NCI-H2171 treated with DMSO at 0.1 percent for 48 hours (cell line): ENCODE data around the gene ATXN2.
A peak's percentile ranks its signal among the peaks of the same experiment; 100 is the strongest.
"Not testable (repeated sequence)": the region's sequence is repeated elsewhere in the genome, so short reads cannot be mapped to it uniquely, and the experiment has no call there.

Source experiments
- DNase-seq: peaks from one replicate; lab custom pipeline; 2025; lab: John Stamatoyannopoulos, UW

ATXN2 gene

DNA sequence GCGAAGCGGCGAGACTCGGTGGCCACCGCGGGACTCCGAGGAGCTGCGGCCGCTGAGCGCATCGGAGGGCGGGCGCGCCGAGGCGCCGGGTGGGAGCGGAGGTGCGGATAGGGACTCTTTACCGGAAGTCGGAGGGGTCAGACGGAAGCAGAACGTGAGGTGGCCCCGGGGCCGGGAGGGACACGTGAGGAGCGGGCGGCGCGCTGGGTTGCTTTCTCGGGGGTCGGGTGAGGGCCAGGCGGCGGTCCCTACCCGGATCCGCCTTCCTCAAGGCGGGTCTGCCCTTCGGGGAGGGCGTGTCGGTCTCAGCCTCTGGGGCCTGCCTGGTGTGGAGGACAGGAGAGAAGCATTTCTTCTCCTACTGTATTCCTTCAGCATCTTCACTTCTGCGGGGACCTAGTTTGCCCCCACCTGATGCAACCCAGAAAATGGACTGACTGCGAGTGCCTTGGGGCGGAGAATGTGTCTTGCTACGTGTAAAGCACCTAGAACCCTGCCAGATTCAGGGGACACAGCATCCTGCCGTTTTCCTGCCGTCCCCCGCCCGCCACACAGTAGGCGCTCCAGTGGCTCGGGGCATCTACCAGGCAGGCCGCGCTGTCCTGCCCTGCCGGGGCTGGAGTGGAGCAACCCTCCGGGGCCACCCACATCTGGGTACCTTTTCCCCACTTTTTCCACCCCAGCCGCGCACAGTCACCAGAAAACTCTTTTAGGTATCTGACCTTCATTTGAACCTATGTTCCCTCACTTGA lies 514 bp upstream of the ATXN2 start:
- DNase-seq, result peak; percentile 94

GRCh38 chr12:111597831-111598636 lies 1.1 kb downstream of the ATXN2 start:
- DNase-seq, result no peak

DNA sequence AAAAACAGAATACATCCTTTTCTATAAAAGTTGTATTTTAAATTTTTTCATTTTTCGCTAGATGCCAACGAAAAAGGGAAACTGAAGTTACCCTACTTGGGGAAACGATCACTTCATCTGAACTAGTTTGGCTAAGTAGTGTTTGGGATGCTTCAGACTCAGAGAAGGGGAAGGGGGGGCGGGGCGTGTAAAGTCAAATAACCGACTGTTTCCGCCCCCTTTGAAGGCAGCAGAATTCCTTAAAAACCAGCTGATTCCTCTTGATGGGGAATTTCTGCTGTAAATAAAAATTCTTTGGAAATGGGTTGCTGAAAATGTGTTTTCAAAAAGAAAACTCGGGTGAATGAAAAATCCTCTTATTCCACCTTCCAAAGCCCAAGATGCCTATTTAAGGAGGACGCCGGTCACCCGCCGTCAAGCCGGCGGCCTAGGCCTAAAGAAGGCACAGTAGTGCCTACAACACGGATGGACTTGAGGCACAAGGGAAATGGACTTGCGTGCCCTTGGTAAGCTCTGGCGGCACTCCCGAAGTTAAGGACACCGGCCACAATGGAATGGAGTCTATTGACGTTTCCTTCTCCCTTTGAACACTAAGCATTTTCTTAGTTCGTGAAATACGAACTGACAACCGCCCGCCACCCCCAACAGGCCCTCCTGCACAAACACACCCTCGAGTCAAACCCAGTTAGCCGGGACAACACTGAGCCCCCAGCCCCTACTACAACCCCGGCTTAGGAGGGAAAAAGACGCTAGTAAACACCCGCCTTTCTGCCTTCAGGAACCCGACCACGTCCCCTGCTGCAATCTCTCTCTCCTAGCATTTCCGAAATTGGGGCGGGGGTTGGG lies 1.9 kb downstream of the ATXN2 start:
- DNase-seq, result peak; percentile 53

- not testable (repeated sequence) for DNase-seq
Observed at GRCh38 chr12:111595341-111595835, 3.7 kb downstream of the ATXN2 start.

DNA sequence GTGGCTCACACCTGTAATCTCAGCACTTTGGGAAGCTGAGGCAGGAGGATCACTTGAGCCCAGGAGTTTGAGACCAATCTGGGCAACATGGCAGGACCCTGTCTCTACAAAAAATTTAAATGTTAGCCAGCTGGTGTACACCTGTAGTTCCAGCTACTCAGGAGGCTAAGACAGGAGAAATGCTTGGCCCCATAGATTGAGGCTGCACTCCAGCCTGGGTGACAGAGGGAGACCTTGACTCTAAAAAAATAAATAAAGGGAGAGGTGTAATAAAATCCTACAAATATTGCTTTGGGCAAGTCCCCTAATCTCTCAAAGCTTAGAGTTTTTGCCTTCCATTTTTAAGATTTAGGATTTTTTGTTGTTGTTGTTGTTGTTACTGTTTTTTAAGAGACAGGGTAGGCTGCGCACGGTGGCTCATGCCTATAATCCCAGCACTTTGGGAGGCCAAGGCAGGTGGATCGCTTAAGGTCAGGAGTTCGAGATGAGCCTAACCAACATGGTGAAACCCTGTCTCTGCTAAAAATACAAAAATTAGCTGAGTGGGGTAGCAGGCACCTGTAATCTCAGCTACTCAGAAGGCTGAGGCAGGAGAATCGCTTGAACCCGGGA lies 7.6 kb downstream of the ATXN2 start:
- not testable (repeated sequence) for DNase-seq

- DNase-seq, result peak; percentile 66
Observed at GRCh38 chr12:111590552-111590951, 8.6 kb downstream of the ATXN2 start.

DNA sequence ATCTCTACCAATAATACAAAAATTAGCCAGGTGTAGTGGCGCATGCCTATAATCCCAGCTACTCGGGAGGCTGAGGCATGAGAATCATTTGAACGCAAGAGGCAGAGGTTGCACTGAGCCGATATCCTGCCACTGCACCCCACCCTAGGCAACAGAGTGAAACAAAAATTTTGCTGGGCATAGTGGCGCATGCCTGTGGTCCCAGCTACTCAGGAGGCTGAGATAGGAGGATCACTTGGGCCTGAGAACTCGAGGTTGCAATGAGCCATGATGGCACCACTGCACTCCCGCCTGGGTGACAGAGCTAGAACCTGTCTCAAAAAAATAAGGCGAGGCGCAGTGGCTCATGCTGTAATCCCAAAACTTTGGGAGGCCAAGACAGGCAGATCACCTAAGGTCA lies 9.5 kb downstream of the ATXN2 start:
- no peak for DNase-seq

DNA sequence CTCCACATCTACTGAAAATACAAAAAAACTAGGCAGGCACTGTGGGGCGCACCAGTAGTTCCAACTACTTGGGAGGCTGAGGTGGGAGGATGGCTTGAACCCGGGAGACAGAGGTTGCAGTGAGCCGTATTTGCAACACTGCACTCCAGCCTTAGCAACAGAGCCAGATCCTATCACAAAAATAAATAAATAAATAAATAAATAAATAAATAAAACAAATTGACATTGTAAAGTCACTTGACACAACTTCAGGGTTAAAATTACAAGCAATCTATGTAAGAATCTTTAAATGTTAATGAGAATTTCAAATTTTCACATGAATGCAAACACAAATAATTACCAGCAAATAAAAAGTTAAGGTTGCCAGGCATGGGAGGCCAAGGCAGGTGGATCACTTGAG lies 11.1 kb downstream of the ATXN2 start:
- no peak for DNase-seq

DNA sequence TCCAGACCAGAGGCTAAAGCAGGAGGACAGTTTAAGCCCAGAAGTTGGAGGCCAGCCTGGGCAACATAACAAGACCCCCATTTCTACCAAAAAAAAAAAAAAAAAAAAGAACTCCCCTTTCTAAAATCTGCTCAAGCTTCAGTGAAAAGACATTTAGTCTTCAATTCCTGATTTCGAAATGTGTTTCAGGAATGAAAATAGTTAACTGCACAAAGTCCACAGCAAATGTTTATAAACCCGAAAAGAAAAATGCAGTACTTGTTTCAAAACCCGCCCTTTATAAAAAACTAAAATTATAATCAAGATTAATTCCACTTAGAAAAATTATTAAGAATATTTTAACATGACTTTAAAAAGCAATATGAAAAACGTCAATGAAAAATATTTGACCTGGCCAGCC lies 12.1 kb downstream of the ATXN2 start:
- DNase-seq, result no peak

DNA sequence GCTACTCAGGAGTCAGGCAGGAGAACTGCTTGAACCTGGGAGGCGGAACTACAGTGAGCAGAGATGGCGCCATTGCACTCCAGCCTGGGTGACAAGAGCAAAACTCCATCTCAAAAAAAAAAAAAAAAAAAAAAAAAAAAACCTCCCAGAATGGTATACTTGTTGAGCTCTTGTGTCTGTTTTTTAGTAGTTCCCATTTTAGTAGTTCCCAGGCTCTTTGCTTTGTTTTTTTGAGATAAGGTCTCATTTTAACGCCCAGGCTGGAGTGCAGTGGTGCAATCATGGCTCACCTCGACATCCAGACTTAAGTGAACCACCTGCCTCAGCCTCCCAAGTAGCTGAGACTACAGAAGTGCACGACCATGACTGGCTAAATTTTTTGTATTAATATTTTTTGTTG lies 13.4 kb downstream of the ATXN2 start:
- DNase-seq, result no peak

DNA sequence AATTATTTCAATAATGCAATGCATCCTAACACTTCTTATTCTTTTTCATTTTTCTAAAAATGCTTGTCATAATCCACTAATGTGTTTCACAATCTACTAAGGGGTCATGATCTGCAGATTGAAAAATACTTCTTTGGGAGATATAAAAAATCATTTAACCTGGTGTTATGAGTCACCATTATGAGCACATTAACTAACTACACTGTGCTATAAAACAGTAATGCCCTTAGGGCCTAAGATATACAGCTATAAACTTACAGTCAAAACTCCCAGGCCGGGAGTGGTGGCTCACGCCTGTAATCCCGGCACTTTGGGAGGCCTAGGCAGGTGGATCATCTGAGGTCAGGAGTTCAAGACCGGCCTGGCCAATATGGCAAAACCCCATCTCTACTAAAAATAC lies 14.2 kb downstream of the ATXN2 start:
- no peak for DNase-seq

GRCh38 chr12:111583506-111583905 lies 15.6 kb downstream of the ATXN2 start:
- DNase-seq, result not testable (repeated sequence)

DNA sequence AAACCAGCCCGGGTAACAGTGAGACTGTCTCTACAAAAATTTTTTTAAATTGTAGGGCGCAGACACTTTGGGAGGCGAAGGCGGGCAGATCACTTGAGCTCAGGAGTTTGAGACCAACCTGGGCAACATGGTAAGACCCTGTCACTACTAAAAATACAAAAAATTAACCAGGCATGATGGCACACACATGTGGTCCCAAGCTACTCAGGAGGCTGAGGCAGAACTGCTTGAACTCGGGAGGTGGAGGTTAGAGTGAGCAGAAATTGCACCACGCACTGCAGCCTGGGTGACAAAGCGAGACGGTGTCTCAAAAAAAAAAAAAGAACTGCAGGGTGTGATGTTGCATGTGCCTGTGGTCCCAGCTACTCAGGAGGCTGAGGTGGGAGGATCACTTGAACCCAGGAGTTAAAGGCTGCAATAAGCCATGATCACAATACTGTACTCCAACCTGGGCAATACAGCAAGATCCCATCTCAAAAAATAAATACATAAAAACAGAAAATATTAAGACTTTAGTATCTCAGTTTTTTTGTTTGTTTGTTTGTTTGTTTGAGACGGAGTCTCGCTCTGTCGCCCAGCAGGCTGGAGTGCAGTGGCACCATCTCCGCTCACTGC lies 16.9 kb downstream of the ATXN2 start:
- DNase-seq, result no peak

DNA sequence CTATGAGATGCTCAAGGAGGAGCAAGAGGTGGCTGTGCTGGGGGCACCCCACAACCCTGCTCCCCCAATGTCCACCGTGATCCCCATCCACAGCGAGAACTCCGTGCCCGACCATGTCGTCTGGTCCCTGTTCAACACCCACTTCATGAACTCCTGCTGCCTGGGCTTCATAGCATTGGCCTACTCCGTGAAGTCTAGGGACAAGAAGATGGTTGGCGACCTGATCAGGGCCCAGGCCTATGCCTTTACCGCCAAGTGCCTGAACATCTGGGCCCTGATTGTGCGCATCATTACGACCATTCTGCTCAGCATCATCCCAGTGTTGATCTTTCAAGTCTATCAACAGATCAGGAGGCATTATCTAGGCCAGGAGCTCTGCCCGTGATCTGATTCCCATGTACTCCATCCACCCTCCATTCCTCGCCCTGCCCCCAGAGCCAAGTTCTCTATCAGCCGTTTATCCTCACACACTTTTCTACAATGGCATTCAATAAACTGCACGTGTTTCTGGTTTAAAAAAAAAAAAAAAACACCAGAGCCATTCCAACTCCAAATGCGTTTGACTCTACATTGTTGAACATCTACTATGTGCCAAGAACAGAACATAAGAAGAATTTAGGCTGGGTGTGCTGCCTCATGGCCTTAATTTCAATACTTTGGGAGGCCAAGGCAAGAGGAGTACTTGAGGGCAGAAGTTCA lies 17.5 kb downstream of the ATXN2 start:
- DNase-seq, result no peak

- no peak for DNase-seq
Observed at GRCh38 chr12:111580737-111581136, 18.4 kb downstream of the ATXN2 start.

DNA sequence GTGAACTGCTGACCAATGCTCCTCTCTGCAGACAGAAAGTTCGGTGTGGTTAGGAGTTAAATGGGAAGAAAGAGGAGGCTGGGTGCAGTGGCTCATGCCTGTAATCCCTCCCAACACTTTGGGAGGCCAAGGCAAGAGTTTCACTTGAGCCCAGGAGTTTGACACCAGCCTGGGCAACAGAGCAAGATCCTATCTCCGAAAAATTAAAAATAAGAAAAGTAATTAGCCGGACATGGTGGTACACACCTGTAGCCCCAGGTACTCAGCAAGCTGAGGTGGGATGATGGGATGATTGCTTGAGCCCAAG lies 19.0 kb downstream of the ATXN2 start:
- DNase-seq, result no peak

GRCh38 chr12:111578971-111579340 lies 20.2 kb downstream of the ATXN2 start:
- DNase-seq, result no peak

DNA sequence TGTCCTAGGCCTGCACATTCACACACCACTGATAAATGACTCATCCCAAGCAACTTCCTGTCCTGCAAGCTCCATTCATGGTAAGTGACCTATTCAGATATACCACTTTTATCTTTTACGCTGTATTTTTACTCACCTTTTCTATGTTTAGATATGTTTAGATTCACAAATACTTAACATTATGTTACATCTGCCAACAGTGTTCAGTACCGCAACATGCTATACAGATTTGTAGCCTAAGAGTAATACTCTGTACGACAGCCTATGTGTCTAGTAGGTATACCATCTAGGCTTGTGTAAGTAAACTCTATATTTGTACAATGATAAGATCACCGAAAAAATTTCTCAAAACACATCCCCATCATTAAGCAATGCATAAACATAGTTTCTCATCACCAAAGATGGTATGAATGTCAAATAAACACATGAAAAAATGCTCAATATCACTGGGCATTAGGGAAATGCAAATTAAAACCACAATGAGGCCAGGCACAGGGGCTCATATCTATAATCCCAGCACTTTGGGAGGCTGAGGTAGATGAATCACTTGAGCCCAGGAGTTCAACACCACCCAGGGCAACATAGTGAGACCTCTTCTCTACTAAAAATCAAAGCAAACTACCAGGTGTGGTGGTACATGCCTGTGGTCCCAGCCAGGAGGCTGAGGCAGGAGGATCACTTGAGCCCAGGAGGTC lies 20.7 kb downstream of the ATXN2 start:
- no peak for DNase-seq

DNA sequence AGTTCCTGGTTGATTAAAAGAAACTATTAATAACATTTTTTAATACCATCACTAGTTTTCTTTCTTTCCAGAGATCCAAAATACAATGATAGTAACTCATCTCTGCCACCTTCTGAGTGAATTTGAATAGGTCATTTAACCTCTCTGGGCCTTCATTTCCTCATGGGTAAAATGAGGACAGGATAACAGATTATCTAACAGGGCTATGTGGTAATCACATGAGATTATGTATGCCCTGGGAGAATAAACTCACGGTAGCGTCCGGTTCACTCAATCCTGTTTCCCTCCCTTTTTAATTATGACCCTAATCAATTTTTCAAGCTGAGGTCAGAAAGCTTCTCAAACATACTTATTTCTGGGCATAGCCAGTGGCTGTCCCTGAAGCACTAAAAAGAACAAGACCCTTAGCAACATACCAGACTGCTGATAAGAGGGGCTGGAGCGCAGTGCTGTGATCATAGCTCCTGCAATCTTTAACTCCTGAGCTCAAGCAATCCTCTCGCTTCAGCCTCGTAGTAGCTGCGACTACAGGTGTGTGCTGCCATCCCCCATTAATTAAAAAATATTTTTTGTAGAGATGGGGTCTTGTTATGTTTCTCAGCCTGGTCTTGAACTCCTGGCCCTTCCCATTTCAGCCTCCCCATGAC lies 24.2 kb downstream of the ATXN2 start:
- no peak for DNase-seq

- no peak for DNase-seq
Observed at GRCh38 chr12:111573476-111573875, 25.6 kb downstream of the ATXN2 start.
